ENCODE data around the gene KCNC4. TPM values are rescaled to one million over a fixed set of nuclear protein-coding genes. Genes with fewer than 3 reads are reported as not detected.

The KCNC4 gene
- total RNA-seq, 4 donors from 2014 or later: 4.8 to 9.4 (median 7.7) TPM

GRCh38 chr1:110189181-110189580 is 20.9 kb upstream of the KCNC4 start:
- DNase-seq (ENCODE audit: low spot score in 2 of 2): no peak
- intact Hi-C loops (cut with DNase I; ENCODE audit: low total_unique reads): no loop called here
- 86 to 89% methylated on average over 6 of the region's 6 CpGs for WGBS, 2 donors
- H3K4me3 ChIP-seq (ENCODE audit: low read depth, poor library complexity, severe bottlenecking): no peak overlapping the region
- no peak for TF ChIP-seq CTCF (IDR thresholded peaks at IDR 0.05)
- no peak for TF ChIP-seq POLR2A (IDR thresholded peaks at IDR 0.05)

- no peak for DNase-seq (ENCODE audit: low spot score in 2 of 2)
- 58 to 60% methylated on average over 8 of the region's 8 CpGs for WGBS, 2 donors
- no peak overlapping the region for H3K4me3 ChIP-seq (ENCODE audit: low read depth, poor library complexity, severe bottlenecking)
- intact Hi-C loops (cut with DNase I; ENCODE audit: low total_unique reads): no loop called here
- no peak for TF ChIP-seq POLR2A (IDR thresholded peaks at IDR 0.05)
- TF ChIP-seq CTCF (IDR thresholded peaks at IDR 0.05): no peak
Observed at GRCh38 chr1:110190282-110190929, 19.7 kb upstream of the KCNC4 start.

- WGBS, 2 donors: 76 to 80% methylated on average over 8 of the region's 8 CpGs
- no peak overlapping the region for H3K4me3 ChIP-seq (ENCODE audit: low read depth, poor library complexity, severe bottlenecking)
- intact Hi-C loops (cut with DNase I; ENCODE audit: low total_unique reads): no loop called here
- TF ChIP-seq CTCF (IDR thresholded peaks at IDR 0.05) (no peak), POLR2A (IDR thresholded peaks at IDR 0.05) (no peak)
- no peak for DNase-seq (ENCODE audit: low spot score in 2 of 2)
Observed at GRCh38 chr1:110192541-110192940, 17.6 kb upstream of the KCNC4 start.

- DNase-seq (ENCODE audit: low spot score in 2 of 2): no peak
- no peak for TF ChIP-seq CTCF (IDR thresholded peaks at IDR 0.05)
- TF ChIP-seq POLR2A (IDR thresholded peaks at IDR 0.05): no peak
- no peak overlapping the region for H3K4me3 ChIP-seq (ENCODE audit: low read depth, poor library complexity, severe bottlenecking)
- 85 to 91% methylated on average over 10 of the region's 10 CpGs for WGBS, 2 donors
- intact Hi-C loops (cut with DNase I; ENCODE audit: low total_unique reads): loop anchor here (5.0 kb wide), 1 partner anchor 262 kb away; no protein-coding TSS in a partner anchor
Observed at GRCh38 chr1:110195196-110195595, 14.9 kb upstream of the KCNC4 start.

- H3K4me3 ChIP-seq (ENCODE audit: low read depth, poor library complexity, severe bottlenecking): no peak overlapping the region
- no peak for DNase-seq (ENCODE audit: low spot score in 2 of 2)
- intact Hi-C loops (cut with DNase I; ENCODE audit: low total_unique reads): loop anchor here (5.0 kb wide), 1 partner anchor 260 kb away; no protein-coding TSS in a partner anchor
- TF ChIP-seq POLR2A (IDR thresholded peaks at IDR 0.05) (no peak), CTCF (IDR thresholded peaks at IDR 0.05) (peak in 1 of 3 donors; percentile 62)
- WGBS, 2 donors: 58 to 61% methylated on average over 12 of the region's 12 CpGs
Observed at GRCh38 chr1:110196917-110197765, 13.0 kb upstream of the KCNC4 start.
